Activated CD4-positive, alpha-beta T cell treated with anti-CD3 and anti-CD28 coated beads for 36 hours (primary cell): Measurements from ENCODE around the gene ADAD2. TPM values are rescaled to one million over a fixed set of nuclear protein-coding genes. Genes with fewer than 3 reads are reported as not detected.

Experiments used
- ATAC-seq: fragments of 200-7000 bp; cut with Tn5 transposase; one replicate; pipeline ENCODE4 v1.10.0; 2021; ENCODE audit warnings: mild to moderate bottlenecking, moderate library complexity
- CTCF ChIA-PET: fragments of 350-600 bp; sonication (Branson Sonifier 250); formaldehyde crosslinking; loops from one replicate; lab custom pipeline; 2021; ENCODE audit warnings: antibody characterized with exemption; lab: Charles Lee
- POLR2A ChIA-PET: fragments of 350-600 bp; sonication (Branson Sonifier 250); formaldehyde crosslinking; loops from one replicate; lab custom pipeline; 2021; ENCODE audit warnings: antibody characterized with exemption, inconsistent platforms; lab: Charles Lee
- DNase-seq: peaks from one replicate; pipeline ENCODE4 v3.0.0-alpha.2; 2020
- H3K27ac Mint-ChIP-seq: one replicate; pipeline ENCODE4 v1.8.0; 2021; ENCODE audit warnings: mixed read lengths
- H3K27me3 Mint-ChIP-seq: one replicate; pipeline ENCODE4 v1.8.0; 2021; ENCODE audit warnings: mixed read lengths
- H3K36me3 Mint-ChIP-seq: one replicate; pipeline ENCODE4 v1.8.0; 2021; ENCODE audit warnings: low read depth, mixed read lengths
- H3K4me1 Mint-ChIP-seq: one replicate; pipeline ENCODE4 v1.8.0; 2021; ENCODE audit warnings: mixed read lengths
- H3K4me3 Mint-ChIP-seq: one replicate; pipeline ENCODE4 v1.8.0; 2021; ENCODE audit warnings: mild to moderate bottlenecking, moderate library complexity, mixed read lengths
- H3K9me3 Mint-ChIP-seq: one replicate; pipeline ENCODE4 v1.8.0; 2021; ENCODE audit warnings: low read depth, mixed read lengths
- intact Hi-C, 2 experiments: fragments of 100-400 bp; cut with DNase I in 1 of 2; cut with micrococcal nuclease in 1 of 2; formaldehyde crosslinking; loops; one replicate each; pipeline versions ENCODE4 v1.14.2 to v1.15.1; 2022 to 2024; cut with DNase I, micrococcal nuclease
- total RNA-seq, 2 experiments: library from RNA; stranded (reverse); gene quantifications; one replicate each; pipeline ENCODE4 v1.2.3, GENCODE V29; 2021

Gene ADAD2
- total RNA-seq, 2 experiments from 2014 or later: 0.16 to 0.18 TPM

- no peak overlapping the region for H3K4me3 Mint-ChIP-seq
- H3K4me1 Mint-ChIP-seq: no peaks in the 10 kb centered on the region
- ATAC-seq: no peak
- peaks cover 8% of the 10 kb centered on the region for H3K27me3 Mint-ChIP-seq
- DNase-seq: no peak
- no peaks in the 10 kb centered on the region for H3K9me3 Mint-ChIP-seq
- intact Hi-C loops: no loop called here
- no peak overlapping the region for H3K27ac Mint-ChIP-seq
- no peaks in the 10 kb centered on the region for H3K36me3 Mint-ChIP-seq
- CTCF ChIA-PET: interaction anchor here (0.6 to 1.4 kb wide), 4 partner anchors 41 to 1074 kb away, joined by 3 to 6 read pairs (median 4); partner anchors contain the start of gene TAF1C
- POLR2A ChIA-PET: no interaction called here
These were observed 37.4 kb downstream of the ADAD2 start for GRCh38 chr16:84228256-84228838.

GRCh38 chr16:84229471-84229870, 38.5 kb downstream of the ADAD2 start:
- intact Hi-C loops: no loop called here
- Mint-ChIP-seq H3K27ac (no peak overlapping the region), H3K36me3 (no peaks in the 10 kb centered on the region), H3K4me1 (no peaks in the 10 kb centered on the region), H3K9me3 (no peaks in the 10 kb centered on the region), H3K27me3 (peaks cover 9% of the 10 kb centered on the region), H3K4me3 (no peak overlapping the region)
- POLR2A ChIA-PET: no interaction called here
- ATAC-seq (no peak), DNase-seq (no peak)
- CTCF ChIA-PET: no interaction called here

DNA sequence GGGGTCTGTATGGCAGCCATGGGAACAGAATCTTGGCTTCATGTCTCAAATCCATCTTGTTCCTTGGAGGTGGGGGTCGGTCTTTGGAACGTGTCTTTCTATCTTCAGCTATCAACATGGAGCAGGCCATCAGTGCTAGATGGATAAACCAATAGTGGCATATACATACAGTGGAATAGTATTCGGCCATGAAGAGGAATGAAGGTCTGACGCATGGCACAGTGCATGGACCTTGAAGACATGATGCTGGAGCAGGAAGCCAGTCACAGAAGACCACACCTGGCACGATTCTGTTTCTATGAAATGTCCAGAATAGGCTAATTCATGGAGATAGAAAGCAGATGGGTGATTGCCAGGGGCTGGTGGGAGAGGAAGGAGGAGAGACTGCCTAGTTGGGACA, 41.1 kb downstream of the ADAD2 start:
- H3K27ac Mint-ChIP-seq: no peak overlapping the region
- POLR2A ChIA-PET: no interaction called here

GRCh38 chr16:84232969-84233368, 42.0 kb downstream of the ADAD2 start:
- H3K27me3 Mint-ChIP-seq: peaks cover 5% of the 10 kb centered on the region
- no peaks in the 10 kb centered on the region for H3K9me3 Mint-ChIP-seq
- no peak for DNase-seq
- H3K4me1 Mint-ChIP-seq: no peaks in the 10 kb centered on the region
- POLR2A ChIA-PET: no interaction called here
- intact Hi-C loops: no loop called here
- ATAC-seq: no peak
- H3K27ac Mint-ChIP-seq: no peak overlapping the region
- CTCF ChIA-PET: interaction anchor here (0.7 kb wide), 1 partner anchor 169 kb away, joined by 3 read pairs; no protein-coding TSS in a partner anchor
- H3K4me3 Mint-ChIP-seq: no peak overlapping the region
- H3K36me3 Mint-ChIP-seq: no peaks in the 10 kb centered on the region

More for the DNA sequence above, 41.1 kb downstream of the ADAD2 start:
- intact Hi-C loops: no loop called here
- Mint-ChIP-seq H3K4me1 (no peaks in the 10 kb centered on the region), H3K9me3 (no peaks in the 10 kb centered on the region), H3K4me3 (no peak overlapping the region), H3K27me3 (peaks cover 9% of the 10 kb centered on the region), H3K36me3 (no peaks in the 10 kb centered on the region)
- DNase-seq: no peak
- no peak for ATAC-seq
- CTCF ChIA-PET: no interaction called here

DNA sequence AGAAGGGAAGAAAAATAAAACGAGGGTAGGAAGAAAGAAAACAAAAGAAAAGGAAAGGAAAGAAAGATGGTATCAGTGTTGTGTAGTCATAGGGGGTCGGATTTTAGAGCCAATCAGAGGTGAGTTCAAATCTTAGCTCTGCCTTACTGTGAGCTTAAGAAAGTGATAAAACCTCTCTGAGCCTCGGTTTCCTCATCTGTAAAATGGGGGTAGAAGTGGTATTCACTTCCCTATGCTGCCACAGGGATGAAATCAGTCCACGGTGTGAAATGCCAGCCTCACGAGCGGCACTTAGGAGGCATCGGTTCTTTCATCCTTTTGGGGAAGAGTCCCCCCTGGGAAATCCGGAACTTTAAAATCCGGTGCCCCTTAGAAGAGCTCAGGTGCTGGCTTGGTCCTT, 42.8 kb downstream of the ADAD2 start:
- ChIA-PET POLR2A (no interaction called here), CTCF (interaction anchor here (0.9 kb wide), 1 partner anchor 13 kb away, joined by 4 read pairs; no protein-coding TSS in a partner anchor)
- no peak for DNase-seq
- no peaks in the 10 kb centered on the region for H3K36me3 Mint-ChIP-seq
- ATAC-seq: no peak
- H3K9me3 Mint-ChIP-seq: no peaks in the 10 kb centered on the region
- H3K4me3 Mint-ChIP-seq: no peak overlapping the region
- intact Hi-C loops: no loop called here
- peaks cover 5% of the 10 kb centered on the region for H3K27me3 Mint-ChIP-seq
- H3K4me1 Mint-ChIP-seq: no peaks in the 10 kb centered on the region
- no peak overlapping the region for H3K27ac Mint-ChIP-seq

DNA sequence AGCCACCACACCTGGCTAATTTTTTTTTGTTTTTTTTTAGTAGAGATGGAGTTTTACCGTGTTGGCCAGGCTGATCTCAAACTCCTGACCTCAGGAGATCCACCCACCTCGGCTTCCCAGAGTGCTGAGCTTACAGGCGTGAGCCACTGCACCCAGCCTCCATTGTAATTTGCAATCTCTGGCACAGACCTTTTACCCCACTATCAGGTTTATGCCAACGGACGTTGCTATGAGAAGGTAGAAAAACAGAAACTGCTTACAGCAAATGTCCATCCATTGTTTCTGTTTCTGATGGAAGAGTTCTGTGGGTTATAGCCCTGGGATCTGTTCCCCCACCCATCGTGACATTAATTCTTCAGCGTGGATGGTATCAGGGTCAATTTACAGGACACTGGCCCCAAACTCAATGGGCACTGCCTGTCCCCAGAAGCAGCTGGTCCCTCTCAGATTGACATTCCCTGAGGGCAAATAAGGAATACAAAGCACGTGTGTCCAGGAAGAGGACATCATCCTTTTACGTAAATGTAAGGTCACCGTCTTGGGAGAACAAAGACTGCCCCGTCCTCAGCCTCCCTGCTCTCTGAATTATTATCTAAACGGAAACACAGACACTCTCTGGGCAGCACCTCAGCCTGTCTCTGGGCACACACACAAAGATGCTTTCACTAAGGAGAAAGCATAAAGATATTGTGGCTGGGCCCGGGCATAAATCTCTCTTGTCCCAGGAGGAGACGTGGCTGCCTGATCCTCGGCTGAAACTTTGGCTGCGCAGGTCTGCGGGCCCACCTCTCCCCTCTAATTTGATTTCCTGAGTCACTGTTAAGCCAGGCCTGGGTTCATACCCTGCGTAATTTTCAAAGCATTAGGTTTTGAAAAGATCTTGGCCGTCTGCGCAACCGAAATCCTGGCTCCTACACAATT, 43.6 kb downstream of the ADAD2 start:
- POLR2A ChIA-PET: no interaction called here
- intact Hi-C loops: no loop called here
- H3K9me3 Mint-ChIP-seq: no peaks in the 10 kb centered on the region

DNA sequence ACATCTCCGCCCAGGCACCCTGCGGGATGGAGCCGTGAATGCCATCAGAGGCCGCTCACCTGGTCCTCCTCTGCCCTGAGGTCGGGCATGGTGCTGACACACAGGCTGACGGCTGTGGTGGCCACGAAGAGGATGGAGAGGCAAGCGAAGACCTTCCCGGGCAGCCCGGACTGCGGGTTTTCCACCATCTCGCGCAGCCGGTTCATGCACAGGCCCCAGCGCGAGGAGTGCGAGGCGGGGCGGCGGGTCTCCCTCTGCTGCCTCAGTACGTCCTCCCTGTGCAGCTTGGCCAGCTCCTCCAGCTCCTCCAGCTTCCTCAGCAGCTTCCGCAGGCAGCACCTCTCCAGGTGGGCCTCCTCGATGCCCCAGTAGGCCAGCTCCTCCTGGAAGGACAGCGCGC, 45.7 kb downstream of the ADAD2 start:
- no peaks in the 10 kb centered on the region for H3K36me3 Mint-ChIP-seq
- POLR2A ChIA-PET: interaction anchor here (1.2 kb wide), 1 partner anchor 23 kb away, joined by 3 read pairs; no protein-coding TSS in a partner anchor
- intact Hi-C loops: no loop called here
- no peak for ATAC-seq
- no peaks in the 10 kb centered on the region for H3K9me3 Mint-ChIP-seq
- no peak overlapping the region for H3K27ac Mint-ChIP-seq
- H3K4me1 Mint-ChIP-seq: no peaks in the 10 kb centered on the region
- peaks cover 12% of the 10 kb centered on the region for H3K27me3 Mint-ChIP-seq
- CTCF ChIA-PET: no interaction called here
- no peak for DNase-seq
- no peak overlapping the region for H3K4me3 Mint-ChIP-seq

More for the DNA sequence above, 43.6 kb downstream of the ADAD2 start:
- H3K36me3 Mint-ChIP-seq: no peaks in the 10 kb centered on the region
- no peak for ATAC-seq
- DNase-seq: no peak
- H3K4me3 Mint-ChIP-seq: no peak overlapping the region
- H3K27ac Mint-ChIP-seq: no peak overlapping the region
- peaks cover 11% of the 10 kb centered on the region for H3K27me3 Mint-ChIP-seq
- CTCF ChIA-PET: interaction anchor here (0.9 kb wide), 1 partner anchor 13 kb away, joined by 4 read pairs; no protein-coding TSS in a partner anchor
- no peaks in the 10 kb centered on the region for H3K4me1 Mint-ChIP-seq

- ChIA-PET CTCF (interaction anchor here (0.6 kb wide), 1 partner anchor 86 kb away, joined by 5 read pairs; no protein-coding TSS in a partner anchor), POLR2A (no interaction called here)
- peaks cover 14% of the 10 kb centered on the region for H3K27me3 Mint-ChIP-seq
- H3K4me3 Mint-ChIP-seq: no peak overlapping the region
- ATAC-seq: no peak
- intact Hi-C loops: no loop called here
- DNase-seq: no peak
- no peaks in the 10 kb centered on the region for H3K36me3 Mint-ChIP-seq
- no peaks in the 10 kb centered on the region for H3K9me3 Mint-ChIP-seq
- no peak overlapping the region for H3K27ac Mint-ChIP-seq
- H3K4me1 Mint-ChIP-seq: no peaks in the 10 kb centered on the region
These were observed 47.2 kb downstream of the ADAD2 start for GRCh38 chr16:84237994-84238750.

- Mint-ChIP-seq H3K9me3 (peaks cover under 1% of the 10 kb centered on the region), H3K27me3 (peaks cover 14% of the 10 kb centered on the region), H3K27ac (no peak overlapping the region), H3K4me1 (no peaks in the 10 kb centered on the region), H3K4me3 (no peak overlapping the region), H3K36me3 (no peaks in the 10 kb centered on the region)
- ATAC-seq: no peak
- intact Hi-C loops: no loop called here
- POLR2A ChIA-PET: no interaction called here
- CTCF ChIA-PET: interaction anchor here (0.6 to 1.2 kb wide), 3 partner anchors 17 to 228 kb away, joined by 4 to 6 read pairs (median 5); no protein-coding TSS in a partner anchor
- no peak for DNase-seq
These were observed 48.3 kb downstream of the ADAD2 start for GRCh38 chr16:84239141-84239769.

GRCh38 chr16:84239909-84240308, 49.0 kb downstream of the ADAD2 start, which contains the start of gene KCNG4:
Gene KCNG4 (minus strand): TSS chr16:84240012. CDS start chr16:84237485, 2,527 bp downstream.
- no peak within 1 kb of the TSS for H3K4me3 Mint-ChIP-seq
- ChIA-PET POLR2A (no interaction called here), CTCF (interaction anchor here (0.6 to 1.2 kb wide), 3 partner anchors 16 to 257 kb away, joined by 3 to 6 read pairs (median 4); no protein-coding TSS in a partner anchor)
- no peaks in the 10 kb centered on the region for H3K36me3 Mint-ChIP-seq
- intact Hi-C loops: no loop called here
- ATAC-seq (no peak), DNase-seq (no peak)
- H3K4me1 Mint-ChIP-seq: no peaks in the 10 kb centered on the region
- H3K27ac Mint-ChIP-seq: no peak within 1 kb of the TSS
- peaks cover 16% of the 10 kb centered on the region for H3K27me3 Mint-ChIP-seq
- H3K9me3 Mint-ChIP-seq: peaks cover 3% of the 10 kb centered on the region
